PC-3 (cell line): ENCODE measurements around the gene GRB14. TPM values are rescaled to one million over a fixed set of nuclear protein-coding genes. Genes with fewer than 3 reads are reported as not detected.

Source experiments
- ATAC-seq: fragments of 200-7000 bp; cut with Tn5 transposase; 2 replicates; pipeline ENCODE4 v1.9.1; 2020; ENCODE audit warnings: mild to moderate bottlenecking, moderate library complexity
- BruUV-seq: library from RNA; stranded (reverse); fragments of 400-500 nt; replicated peaks from 2 replicates; lab custom pipeline; 2021; lab: Mats Ljungman, UMichigan
- CTCF ChIA-PET: fragments of 300-600 bp; sonication (Branson Sonifier 250); formaldehyde crosslinking; loops from one replicate; lab custom pipeline; 2022; ENCODE audit warnings: antibody characterized with exemption; lab: Charles Lee
- POLR2A ChIA-PET: fragments of 300-600 bp; sonication (Branson Sonifier 250); formaldehyde crosslinking; loops from one replicate; lab custom pipeline; 2022; ENCODE audit warnings: antibody characterized with exemption; ENCODE audit not compliant: unreplicated experiment; lab: Charles Lee
- DNase-seq: peaks from one replicate; pipeline ENCODE4 v3.0.0-alpha.2; 2015
- H2AFZ ChIP-seq: fragments of 300-600 bp; sonication (generic); 2 replicates; pipeline ENCODE4 v1.6.0; 2016; ENCODE audit warnings: antibody characterized with exemption, low read length
- H3F3A ChIP-seq: fragments of 300-600 bp; sonication (generic); one replicate; pipeline ENCODE4 v1.6.0; 2017; ENCODE audit warnings: antibody characterized with exemption, low read length, control low read depth, mild to moderate bottlenecking; ENCODE audit not compliant: unreplicated experiment
- H3K27ac ChIP-seq: fragments of 300-600 bp; sonication (generic); 2 replicates; pipeline ENCODE4 v1.5.1; 2016; ENCODE audit warnings: mild to moderate bottlenecking, low read length
- H3K27me3 ChIP-seq: fragments of 300-600 bp; sonication (generic); 2 replicates; pipeline ENCODE4 v1.6.1; 2016; ENCODE audit warnings: low read length, mixed read lengths
- H3K36me3 ChIP-seq: fragments of 300-600 bp; sonication (generic); 2 replicates; pipeline ENCODE4 v1.6.1; 2016; ENCODE audit warnings: low read depth, mixed run types, low read length, mixed read lengths
- H3K4me1 ChIP-seq: fragments of 300-600 bp; sonication (generic); 2 replicates; pipeline ENCODE4 v1.5.1; 2016; ENCODE audit warnings: low read length; ENCODE audit not compliant: insufficient read depth
- H3K4me2 ChIP-seq: fragments of 300-600 bp; sonication (generic); 2 replicates; pipeline ENCODE4 v1.6.0; 2016; ENCODE audit warnings: low read length
- H3K4me3 ChIP-seq: fragments of 300-600 bp; sonication (generic); 2 replicates; pipeline ENCODE4 v1.5.1; 2016; ENCODE audit warnings: mild to moderate bottlenecking, low read length, mixed read lengths
- H3K79me2 ChIP-seq: fragments of 300-600 bp; sonication (generic); 2 replicates; pipeline ENCODE4 v1.6.1; 2017; ENCODE audit warnings: low read length, mixed read lengths
- H3K9ac ChIP-seq: fragments of 300-600 bp; sonication (generic); 2 replicates; pipeline ENCODE4 v1.6.0; 2016; ENCODE audit warnings: mild to moderate bottlenecking, low read length
- H3K9me2 ChIP-seq: fragments of 300-600 bp; sonication (generic); replicated peaks from 2 replicates; pipeline ENCODE4 v1.6.1; 2016; ENCODE audit warnings: mixed run types, low read length, mixed read lengths
- H3K9me3 ChIP-seq: fragments of 300-600 bp; sonication (generic); 2 replicates; pipeline ENCODE4 v1.6.1; 2016; ENCODE audit warnings: low read length, mixed read lengths
- H4K20me1 ChIP-seq: fragments of 300-600 bp; sonication (generic); 2 replicates; pipeline ENCODE4 v1.6.1; 2016; ENCODE audit warnings: low read length, mixed read lengths
- CTCF ChIP-seq: fragments of 300-600 bp; sonication (generic); conservative IDR thresholded peaks from 2 replicates; pipeline ENCODE4 v1.5.1; 2017; ENCODE audit warnings: antibody characterized with exemption, low read depth, mild to moderate bottlenecking, low read length
- EZH2 ChIP-seq: fragments of 300-600 bp; sonication (generic); IDR thresholded peaks from one replicate; pipeline ENCODE4 v1.6.1; 2017; ENCODE audit warnings: antibody characterized with exemption, mild to moderate bottlenecking, low read length; ENCODE audit not compliant: unreplicated experiment
- EZH2phosphoT487 ChIP-seq: fragments of 300-600 bp; sonication (generic); IDR thresholded peaks from 2 replicates; pipeline ENCODE4 v1.6.1; 2018; ENCODE audit warnings: mild to moderate bottlenecking, antibody characterized with exemption, low read length, borderline replicate concordance
- intact Hi-C: fragments of 100-400 bp; cut with micrococcal nuclease; formaldehyde crosslinking; loops from 2 replicates; pipeline ENCODE4 v1.9.0; 2023
- total RNA-seq: library from RNA; depleted of rRNA; stranded (reverse); fragments of >200 nt; gene quantifications from 2 replicates; pipeline ENCODE4 v1.2.3, GENCODE V29; 2014

The GRB14 gene
- total RNA-seq, 1 experiment from 2014 or later, result 0.84 TPM

- CTCF ChIA-PET, result no interaction called here
- peaks cover 79% of the 10 kb centered on the region for H3K27me3 ChIP-seq
- H4K20me1 ChIP-seq, result no peaks in the 10 kb centered on the region
- no peaks in the 10 kb centered on the region for H3K79me2 ChIP-seq
- H2AFZ ChIP-seq, result no peak overlapping the region
- no peak for TF ChIP-seq EZH2
- TF ChIP-seq EZH2phosphoT487, result no peak
- no peak for TF ChIP-seq CTCF
- ATAC-seq (no peak), DNase-seq (no peak)
- H3K4me2 ChIP-seq, result no peak overlapping the region
- no peaks in the 10 kb centered on the region for H3K4me1 ChIP-seq
- no peak overlapping the region for H3K9ac ChIP-seq
- no TSS peak for BruUV-seq
- POLR2A ChIA-PET, result interaction anchor here (0.6 kb wide), 1 partner anchor 65 kb away, joined by 3 read pairs; no protein-coding TSS in a partner anchor
- no peak overlapping the region for H3K4me3 ChIP-seq
- no peak overlapping the region for H3K27ac ChIP-seq
- no peaks in the 10 kb centered on the region for H3K9me3 ChIP-seq
- H3K36me3 ChIP-seq, result no peaks in the 10 kb centered on the region
- intact Hi-C loops, result no loop called here
- no peaks in the 10 kb centered on the region for H3F3A ChIP-seq
- H3K9me2 ChIP-seq, result no peaks in the 10 kb centered on the region
Measured at GRCh38 chr2:164453656-164454305, 167.5 kb downstream of the GRB14 start.

- POLR2A ChIA-PET, result no interaction called here
- BruUV-seq, result no TSS peak
- Histone ChIP-seq H3K27ac (no peak overlapping the region), H3K27me3 (peaks cover 77% of the 10 kb centered on the region), H3K9me3 (no peaks in the 10 kb centered on the region), H4K20me1 (no peaks in the 10 kb centered on the region), H3K4me1 (no peaks in the 10 kb centered on the region), H3K4me3 (no peak overlapping the region), H3K9me2 (no peaks in the 10 kb centered on the region), H3F3A (no peaks in the 10 kb centered on the region), H2AFZ (no peak overlapping the region), H3K36me3 (no peaks in the 10 kb centered on the region), H3K4me2 (no peak overlapping the region), H3K79me2 (no peaks in the 10 kb centered on the region), H3K9ac (no peak overlapping the region)
- DNase-seq, result no peak
- ATAC-seq, result no peak
- no peak for TF ChIP-seq EZH2phosphoT487
- TF ChIP-seq EZH2, result no peak
- no peak for TF ChIP-seq CTCF
- CTCF ChIA-PET, result no interaction called here
- intact Hi-C loops, result no loop called here
Measured at GRCh38 chr2:164450278-164450677, 171.0 kb downstream of the GRB14 start.

GRCh38 chr2:164449706-164450105, 171.6 kb downstream of the GRB14 start:
- no peaks in the 10 kb centered on the region for H3K9me2 ChIP-seq
- no peak overlapping the region for H3K27ac ChIP-seq
- H3K4me2 ChIP-seq, result no peak overlapping the region
- H3K9me3 ChIP-seq, result no peaks in the 10 kb centered on the region
- ChIA-PET CTCF (no interaction called here), POLR2A (no interaction called here)
- H3K9ac ChIP-seq, result no peak overlapping the region
- H4K20me1 ChIP-seq, result no peaks in the 10 kb centered on the region
- H3F3A ChIP-seq, result no peaks in the 10 kb centered on the region
- TF ChIP-seq CTCF (no peak), EZH2 (no peak), EZH2phosphoT487 (no peak)
- H3K79me2 ChIP-seq, result no peaks in the 10 kb centered on the region
- H3K27me3 ChIP-seq, result peaks cover 80% of the 10 kb centered on the region
- no peaks in the 10 kb centered on the region for H3K36me3 ChIP-seq
- H3K4me1 ChIP-seq, result no peaks in the 10 kb centered on the region
- no peak for ATAC-seq
- DNase-seq, result no peak
- no TSS peak for BruUV-seq
- no peak overlapping the region for H3K4me3 ChIP-seq
- H2AFZ ChIP-seq, result no peak overlapping the region
- intact Hi-C loops, result no loop called here
